C4-2B (cell line): ENCODE data around the gene PAK3.

Experiments used
- H3K27ac ChIP-seq: fragments of 450-650 bp; 2 replicates; pipeline ENCODE4 v1.5.1; 2017
- CTCF ChIP-seq: fragments of 450-650 bp; conservative IDR thresholded peaks from 2 replicates; pipeline ENCODE4 v1.5.1; 2017; ENCODE audit warnings: mild to moderate bottlenecking
- ZFX ChIP-seq: fragments of 450-650 bp; IDR thresholded peaks from 2 replicates; pipeline ENCODE4 v1.6.1; 2017

The PAK3 gene

GRCh38 chrX:111165902-111166301, 69.9 kb downstream of the PAK3 start:
- TF ChIP-seq ZFX (no peak), CTCF (no peak)
- no peak overlapping the region for H3K27ac ChIP-seq

GRCh38 chrX:111167334-111167733, 71.3 kb downstream of the PAK3 start:
- TF ChIP-seq ZFX (no peak), CTCF (no peak)
- H3K27ac ChIP-seq, result no peak overlapping the region

- TF ChIP-seq ZFX (no peak), CTCF (peak; percentile 44)
- H3K27ac ChIP-seq, result no peak overlapping the region
Observed at GRCh38 chrX:111168314-111168713, 72.3 kb downstream of the PAK3 start.

GRCh38 chrX:111169141-111169540, 73.2 kb downstream of the PAK3 start:
- H3K27ac ChIP-seq, result no peak overlapping the region
- TF ChIP-seq CTCF (no peak), ZFX (no peak)

GRCh38 chrX:111170017-111170416, 74.0 kb downstream of the PAK3 start:
- TF ChIP-seq CTCF (no peak), ZFX (no peak)
- no peak overlapping the region for H3K27ac ChIP-seq

- TF ChIP-seq ZFX (no peak), CTCF (no peak)
- H3K27ac ChIP-seq, result no peak overlapping the region
Observed at GRCh38 chrX:111180750-111181240, 84.8 kb downstream of the PAK3 start.

GRCh38 chrX:111181951-111182350, 86.0 kb downstream of the PAK3 start:
- no peak for TF ChIP-seq CTCF
- no peak for TF ChIP-seq ZFX
- no peak overlapping the region for H3K27ac ChIP-seq
